ENCODE results near the gene TAF11L7.
"Not testable (repeated sequence)": the region's sequence is repeated elsewhere in the genome, so short reads cannot be mapped to it uniquely, and the experiment has no call there.

The TAF11L7 gene

DNA sequence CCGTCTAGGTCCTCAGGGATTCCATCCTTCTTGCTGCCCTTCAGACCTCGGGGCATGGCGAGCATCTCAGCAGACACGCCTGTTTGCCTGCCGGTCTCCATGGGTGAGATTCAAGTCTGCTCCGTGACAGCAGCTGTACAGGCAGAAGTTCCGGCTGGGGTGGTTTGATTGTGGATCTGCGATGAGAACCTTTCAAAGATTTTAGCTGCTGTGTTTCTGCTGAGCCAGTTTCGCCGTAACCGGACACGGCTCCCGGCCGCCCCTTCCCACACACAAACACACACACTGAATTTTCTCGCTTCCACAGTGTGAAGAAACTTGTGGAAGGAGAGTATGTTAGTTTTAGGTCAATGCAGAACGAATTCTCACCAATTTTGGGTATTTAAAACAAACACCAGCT lies at the start of gene TAF11L7:
TAF11L7 (minus strand) TSS at position 101 of the 400 bp plus-strand sequence.
- DNase-seq (ENCODE audit: low spot score) = not testable (repeated sequence)

DNA sequence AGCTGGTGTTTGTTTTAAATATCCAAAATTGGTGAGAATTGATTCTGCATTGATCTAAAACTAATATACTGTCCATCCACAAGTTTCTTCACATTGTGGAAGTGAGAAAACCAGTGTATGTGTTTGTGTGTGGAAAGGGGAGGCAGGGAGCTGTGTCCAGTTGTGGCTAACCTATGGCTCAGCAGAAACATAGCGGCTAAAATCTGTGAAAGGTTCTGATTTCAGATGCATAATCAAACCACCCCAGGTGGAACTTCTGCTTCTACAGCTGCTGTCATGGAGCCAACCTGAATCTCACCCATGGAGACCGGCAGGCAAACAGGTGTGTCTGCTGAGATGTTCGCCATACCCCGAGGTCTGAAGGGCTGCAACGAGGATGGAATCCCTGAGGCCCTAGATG lies 48.6 kb upstream of the TAF11L7 start, which contains the start of gene TAF11L14:
TAF11L14 (plus strand) TSS at position 301 of the 400 bp plus-strand sequence.
- DNase-seq (ENCODE audit: low spot score) = no peak

DNA sequence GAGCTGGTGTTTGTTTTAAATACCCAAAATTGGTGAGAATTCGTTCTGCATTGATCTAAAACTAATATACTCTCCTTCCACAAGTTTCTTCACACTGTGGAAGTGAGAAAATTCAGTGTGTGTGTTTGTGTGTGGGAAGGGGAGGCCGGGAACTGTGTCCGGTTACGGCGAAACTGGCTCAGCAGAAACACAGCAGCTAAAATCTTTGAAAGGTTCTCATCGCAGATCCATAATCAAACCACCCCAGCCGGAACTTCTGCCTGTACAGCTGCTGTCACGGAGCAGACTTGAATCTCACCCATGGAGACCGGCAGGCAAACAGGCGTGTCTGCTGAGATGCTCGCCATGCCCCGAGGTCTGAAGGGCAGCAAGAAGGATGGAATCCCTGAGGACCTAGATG lies 46.2 kb upstream of the TAF11L7 start, which contains the start of gene TAF11L13:
TAF11L13 (plus strand) TSS at position 301 of the 400 bp plus-strand sequence.
- DNase-seq (ENCODE audit: low spot score) = not testable (repeated sequence)

DNA sequence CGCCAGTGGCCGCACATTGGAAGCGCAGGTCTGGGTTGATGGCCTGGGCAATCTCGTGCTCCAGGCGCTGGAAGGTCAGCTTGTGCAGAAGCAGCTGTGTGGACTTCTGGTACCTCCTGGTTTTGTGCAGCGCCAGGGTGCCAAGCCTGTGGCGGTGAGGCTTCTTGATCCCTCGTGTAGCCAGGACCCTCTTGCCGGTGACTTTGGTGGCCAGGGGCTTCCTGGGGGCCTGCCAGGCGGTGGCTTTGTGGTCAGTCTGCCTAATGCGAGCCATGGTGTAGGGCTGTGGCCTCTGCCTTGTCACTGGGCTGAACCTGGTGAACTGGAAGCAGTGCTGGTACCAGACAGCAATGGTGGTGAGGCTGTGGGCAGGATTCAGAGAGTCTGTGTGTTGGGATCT lies 40.1 kb upstream of the TAF11L7 start:
- no peak for DNase-seq (ENCODE audit: low spot score)

DNA sequence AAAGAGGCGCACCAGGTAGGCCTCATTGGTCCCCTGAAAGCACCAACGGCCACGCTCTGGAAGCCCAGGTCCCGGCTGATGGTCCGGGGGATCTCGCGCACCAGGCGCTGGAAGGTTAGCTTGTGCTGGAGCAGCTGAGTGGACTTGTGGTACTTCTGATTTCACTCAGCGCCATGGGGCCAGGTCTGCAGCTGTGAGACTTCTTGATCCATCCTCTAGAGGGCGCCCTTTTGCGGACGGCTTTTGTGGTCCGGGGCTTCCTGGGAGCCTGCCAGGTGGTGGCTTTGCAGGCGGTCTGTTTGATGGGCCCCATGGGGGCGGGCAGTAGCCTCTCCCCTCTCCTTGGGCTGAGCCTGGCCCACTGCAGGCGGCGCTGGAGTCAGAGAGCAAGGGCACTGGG lies 35.1 kb upstream of the TAF11L7 start:
- no peak for DNase-seq (ENCODE audit: low spot score)

DNA sequence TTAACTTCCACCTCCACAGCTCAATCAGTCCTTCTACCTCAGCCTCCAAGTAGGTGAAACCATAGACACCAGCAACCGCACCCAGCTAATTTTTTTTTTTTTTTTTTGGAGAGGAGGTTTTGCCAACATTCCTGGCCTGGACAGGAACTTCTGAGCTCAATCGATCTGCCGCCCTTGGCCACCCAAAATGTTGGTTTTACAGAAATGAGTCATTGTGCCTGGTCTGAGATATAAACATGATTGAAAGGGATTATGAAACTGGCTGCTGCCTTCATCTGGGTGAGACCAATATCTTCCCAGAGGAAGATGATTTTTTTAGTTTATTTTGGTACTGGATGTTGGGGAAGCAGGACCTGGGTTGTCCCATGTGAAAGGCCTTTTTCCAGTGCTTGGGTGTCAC lies 33.8 kb upstream of the TAF11L7 start:
- DNase-seq (ENCODE audit: low spot score) = no peak

DNA sequence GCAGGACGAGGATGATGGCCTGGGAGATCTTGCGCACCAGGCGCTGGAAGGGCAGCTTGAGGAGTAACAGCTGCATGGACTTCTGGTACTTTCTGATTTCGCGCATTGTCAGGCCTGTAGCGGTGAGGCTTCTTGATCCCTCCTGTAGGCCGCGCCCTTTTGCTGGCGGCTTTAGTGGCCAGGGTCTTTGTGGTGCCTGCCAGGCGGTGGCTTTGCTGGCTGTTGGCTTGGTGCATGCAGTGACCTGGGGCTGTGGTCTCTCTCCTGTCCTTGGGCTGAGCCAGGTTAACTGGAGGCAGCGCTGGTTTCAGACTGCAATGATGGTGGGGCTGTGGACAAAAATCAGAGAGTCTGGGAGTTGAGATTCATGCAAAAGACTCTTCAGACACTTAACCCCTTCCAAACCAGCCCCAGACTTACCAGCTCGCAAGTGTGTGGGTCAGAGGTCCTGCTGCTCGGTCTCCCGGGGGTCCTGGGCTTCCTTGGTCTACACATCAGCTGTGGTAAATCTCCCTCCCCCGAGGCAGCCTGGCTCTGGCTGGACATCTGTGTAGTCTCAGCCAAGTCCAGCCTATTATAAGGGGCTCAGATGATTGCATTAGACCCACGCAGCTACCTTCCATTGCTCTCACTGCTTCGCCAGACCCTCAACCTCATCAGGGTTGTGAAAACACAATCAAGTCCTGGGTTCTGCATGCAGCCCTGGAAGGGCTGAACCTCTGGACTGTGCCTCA lies 29.5 kb upstream of the TAF11L7 start:
- no peak for DNase-seq (ENCODE audit: low spot score)

DNA sequence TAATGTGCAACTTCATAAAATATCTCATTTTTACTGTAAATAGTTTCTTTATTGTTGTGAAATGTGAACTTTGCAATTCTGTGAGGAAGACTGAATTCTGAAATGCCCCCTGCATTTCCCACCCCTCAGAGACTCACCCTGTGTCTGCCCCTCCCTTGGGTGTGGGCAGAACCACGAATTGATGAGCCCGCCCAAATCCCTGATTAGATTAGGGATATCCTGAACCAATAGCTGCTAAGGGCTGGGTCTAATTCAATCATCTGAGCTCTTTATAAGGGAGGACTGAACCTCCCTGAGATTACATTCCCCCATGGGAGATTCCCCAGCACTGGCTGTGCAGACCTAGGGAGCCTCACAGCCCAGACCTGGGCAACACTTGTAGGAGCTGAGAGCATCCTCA lies 24.5 kb upstream of the TAF11L7 start, which contains the start of gene TAF11L12:
TAF11L12 (plus strand) TSS at position 301 of the 400 bp plus-strand sequence.
- DNase-seq (ENCODE audit: low spot score) = not testable (repeated sequence)

DNA sequence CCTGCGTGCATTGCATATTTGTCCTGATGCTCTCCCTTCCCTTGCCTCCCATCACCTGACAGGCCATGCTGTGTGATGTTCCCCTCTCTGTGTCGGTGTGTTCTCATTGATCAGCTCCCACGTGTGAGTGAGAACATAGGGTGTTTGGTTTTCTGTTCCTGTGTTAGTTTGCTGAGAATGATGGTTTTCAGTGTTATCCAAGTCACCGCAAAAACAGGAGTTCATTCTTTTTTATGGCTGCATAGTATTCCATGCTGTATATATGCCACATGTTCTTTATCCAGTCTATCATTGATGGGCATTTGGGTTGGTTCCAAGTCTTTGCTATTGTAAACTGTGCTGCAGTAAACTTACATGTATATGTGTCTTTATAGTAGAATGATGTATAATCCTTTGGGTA lies 21.9 kb upstream of the TAF11L7 start:
- DNase-seq (ENCODE audit: low spot score) = not testable (repeated sequence)

DNA sequence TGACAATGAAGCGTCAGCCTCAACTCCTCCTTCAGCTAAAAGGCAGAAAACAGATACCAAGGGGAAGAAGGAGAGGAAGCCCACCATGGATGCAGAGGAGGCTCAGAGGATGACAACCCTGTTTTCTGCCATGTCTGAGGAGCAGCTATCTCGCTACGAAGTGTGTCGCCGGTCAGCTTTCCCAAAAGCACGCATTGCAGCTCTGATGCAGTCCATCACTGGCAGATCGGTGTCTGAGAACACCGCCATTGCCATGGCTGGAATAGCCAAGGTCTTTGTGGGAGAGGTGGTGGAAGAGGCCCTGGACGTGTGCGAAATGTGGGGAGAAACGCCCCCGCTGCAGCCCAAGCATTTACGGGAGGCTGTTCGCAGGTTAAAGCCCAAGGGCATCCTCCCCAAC lies 19.4 kb upstream of the TAF11L7 start:
- no peak for DNase-seq (ENCODE audit: low spot score)

DNA sequence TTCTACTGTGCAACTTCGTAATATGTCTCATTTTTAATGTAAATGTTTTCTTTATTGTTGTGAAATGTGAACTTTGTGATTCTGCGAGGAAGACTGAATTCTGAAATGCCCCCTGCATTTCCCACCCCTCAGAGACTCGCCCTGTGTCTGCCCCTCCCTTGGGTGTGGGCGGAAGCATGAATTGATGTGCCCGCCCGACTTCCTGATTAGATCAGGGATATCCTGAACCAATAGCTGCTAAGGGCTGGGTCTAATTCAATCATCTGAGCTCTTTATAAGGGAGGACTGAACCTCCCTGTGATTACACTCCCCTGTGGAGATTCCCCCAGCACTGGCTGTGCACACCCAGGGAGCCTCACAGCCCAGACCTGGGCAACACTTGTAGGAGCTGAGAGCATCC lies 18.3 kb upstream of the TAF11L7 start, which contains the start of gene TAF11L11:
TAF11L11 (plus strand) TSS at position 304 of the 400 bp plus-strand sequence.
- not testable (repeated sequence) for DNase-seq (ENCODE audit: low spot score)

DNA sequence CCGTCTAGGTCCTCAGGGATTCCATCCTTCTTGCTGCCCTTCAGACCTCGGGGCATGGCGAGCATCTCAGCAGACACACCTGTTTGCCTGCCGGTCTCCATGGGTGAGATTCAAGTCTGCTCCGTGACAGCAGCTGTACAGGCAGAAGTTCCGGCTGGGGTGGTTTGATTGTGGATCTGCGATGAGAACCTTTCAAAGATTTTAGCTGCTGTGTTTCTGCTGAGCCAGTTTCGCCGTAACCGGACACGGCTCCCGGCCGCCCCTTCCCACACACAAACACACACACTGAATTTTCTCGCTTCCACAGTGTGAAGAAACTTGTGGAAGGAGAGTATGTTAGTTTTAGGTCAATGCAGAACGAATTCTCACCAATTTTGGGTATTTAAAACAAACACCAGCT lies 12.2 kb upstream of the TAF11L7 start, which contains the start of gene TAF11L10:
TAF11L10 (minus strand) TSS at position 101 of the 400 bp plus-strand sequence.
- DNase-seq (ENCODE audit: low spot score) = not testable (repeated sequence)

DNA sequence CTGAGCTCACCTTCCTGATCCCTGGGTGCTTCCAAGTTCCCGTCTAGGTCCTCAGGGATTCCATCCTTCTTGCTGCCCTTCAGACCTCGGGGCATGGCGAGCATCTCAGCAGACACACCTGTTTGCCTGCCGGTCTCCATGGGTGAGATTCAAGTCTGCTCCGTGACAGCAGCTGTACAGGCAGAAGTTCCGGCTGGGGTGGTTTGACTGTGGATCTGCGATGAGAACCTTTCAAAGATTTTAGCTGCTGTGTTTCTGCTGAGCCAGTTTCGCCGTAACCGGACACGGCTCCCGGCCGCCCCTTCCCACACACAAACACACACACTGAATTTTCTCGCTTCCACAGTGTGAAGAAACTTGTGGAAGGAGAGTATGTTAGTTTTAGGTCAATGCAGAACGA lies 8.7 kb upstream of the TAF11L7 start, which contains the start of gene TAF11L9:
TAF11L9 (minus strand) TSS at position 140 of the 400 bp plus-strand sequence.
- not testable (repeated sequence) for DNase-seq (ENCODE audit: low spot score)

DNA sequence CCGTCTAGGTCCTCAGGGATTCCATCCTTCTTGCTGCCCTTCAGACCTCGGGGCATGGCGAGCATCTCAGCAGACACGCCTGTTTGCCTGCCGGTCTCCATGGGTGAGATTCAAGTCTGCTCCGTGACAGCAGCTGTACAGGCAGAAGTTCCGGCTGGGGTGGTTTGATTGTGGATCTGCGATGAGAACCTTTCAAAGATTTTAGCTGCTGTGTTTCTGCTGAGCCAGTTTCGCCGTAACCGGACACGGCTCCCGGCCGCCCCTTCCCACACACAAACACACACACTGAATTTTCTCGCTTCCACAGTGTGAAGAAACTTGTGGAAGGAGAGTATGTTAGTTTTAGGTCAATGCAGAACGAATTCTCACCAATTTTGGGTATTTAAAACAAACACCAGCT lies 5.3 kb upstream of the TAF11L7 start, which contains the start of gene TAF11L8:
TAF11L8 (minus strand) TSS at position 101 of the 400 bp plus-strand sequence.
- DNase-seq (ENCODE audit: low spot score) = not testable (repeated sequence)

All from activated CD4-positive, alpha-beta T cell treated with anti-CD3 and anti-CD28 coated beads, Interleukin-2, Interleukin-4, amounts not matched to agents 100 ng/mL and 50 ng/mL, durations not matched to agents 16 hours and 8 hours (primary cell).